ENCODE results near the gene RNU4-1.
"Not testable (repeated sequence)": the region's sequence is repeated elsewhere in the genome, so short reads cannot be mapped to it uniquely, and the experiment has no call there.

RNU4-1 gene

DNA sequence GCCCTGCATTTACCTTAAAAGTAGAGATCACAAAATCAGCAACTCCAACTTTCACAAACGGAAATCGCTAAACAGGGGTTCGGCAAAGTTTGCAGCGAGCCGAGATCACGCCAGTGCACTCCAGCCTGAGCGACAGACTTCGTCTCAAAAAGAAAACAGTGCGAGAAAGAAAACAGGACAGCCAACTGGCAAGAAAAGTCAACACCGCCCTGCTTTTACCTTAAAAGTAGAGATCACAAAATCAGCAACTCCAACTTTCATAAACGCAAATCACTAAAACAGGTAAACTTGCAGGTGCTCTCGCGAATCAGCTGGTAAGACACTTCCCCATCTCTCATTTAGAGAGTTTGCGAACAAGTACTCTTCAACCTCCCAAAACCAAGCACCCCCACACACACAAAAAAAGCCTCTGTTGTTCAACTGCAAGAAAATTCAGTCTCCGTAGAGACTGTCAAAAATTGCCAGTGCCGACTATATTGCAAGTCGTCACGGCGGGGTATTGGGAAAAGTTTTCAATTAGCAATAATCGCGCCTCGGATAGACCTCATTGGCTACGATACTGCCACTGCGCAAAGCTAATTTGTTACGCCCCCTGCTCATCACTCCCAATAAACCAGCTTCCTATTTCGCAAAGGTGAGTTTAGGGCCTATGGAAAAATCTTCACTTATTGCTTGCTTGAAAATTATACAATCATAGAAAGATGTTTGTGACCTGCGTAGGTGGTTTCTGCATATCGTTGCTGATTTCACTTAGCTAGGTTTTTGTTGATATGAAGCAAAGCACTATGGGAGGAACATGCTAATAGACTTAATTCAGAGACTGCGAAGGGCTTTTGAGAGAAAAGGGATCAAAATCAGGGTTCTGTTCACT, at the start of gene RNU4-1:
Gene RNU4-1, minus strand, starts transcription at position 577 of the 871 bp plus-strand sequence.
- in situ Hi-C loops (cut with MboI; ENCODE audit: low sequenced_read_pairs), result no loop called here

DNA sequence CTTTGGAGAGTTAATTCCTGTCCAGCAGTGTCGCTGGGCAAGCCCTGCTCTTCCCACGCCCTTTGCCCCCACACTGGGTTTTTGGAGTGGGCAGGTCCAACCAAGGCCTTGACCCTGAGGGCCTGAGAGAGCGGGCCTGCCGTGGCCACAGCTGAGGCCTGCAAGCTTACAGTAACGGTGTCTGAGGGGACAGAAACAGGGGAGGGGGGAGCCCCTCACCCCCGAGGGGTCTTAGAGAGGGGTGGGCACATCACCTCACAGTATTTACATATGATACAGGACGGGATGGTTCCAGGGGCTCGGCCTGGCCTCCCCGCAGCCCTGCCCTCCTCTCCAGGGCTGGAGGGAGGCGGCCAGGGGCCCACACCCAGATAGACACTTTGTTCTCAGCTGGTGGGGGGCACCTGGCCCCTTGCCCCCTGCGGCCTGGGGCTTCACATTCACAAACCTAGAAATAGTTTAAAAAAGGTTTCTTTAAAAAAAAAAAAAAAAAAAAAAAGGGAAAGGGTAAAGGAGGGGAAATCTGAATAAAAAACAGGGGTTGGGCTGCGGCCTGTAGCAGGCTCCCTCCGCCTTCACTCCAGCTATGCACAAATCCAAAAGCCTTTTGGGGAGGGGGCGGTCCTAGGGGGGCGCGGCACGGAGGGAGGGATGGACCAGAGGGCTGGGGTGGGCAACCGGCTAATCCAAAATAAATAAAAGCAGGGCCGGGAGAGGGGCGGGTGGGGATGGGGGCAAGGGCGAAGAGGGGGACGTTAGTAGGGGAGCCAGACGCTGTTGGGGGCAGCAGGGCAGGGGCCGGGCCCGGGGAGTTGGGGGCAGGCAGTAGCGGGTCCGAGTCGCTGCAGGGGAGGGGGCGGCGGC, 49.4 kb upstream of the RNU4-1 start:
- in situ Hi-C loops (cut with MboI; ENCODE audit: low sequenced_read_pairs), result no loop called here

DNA sequence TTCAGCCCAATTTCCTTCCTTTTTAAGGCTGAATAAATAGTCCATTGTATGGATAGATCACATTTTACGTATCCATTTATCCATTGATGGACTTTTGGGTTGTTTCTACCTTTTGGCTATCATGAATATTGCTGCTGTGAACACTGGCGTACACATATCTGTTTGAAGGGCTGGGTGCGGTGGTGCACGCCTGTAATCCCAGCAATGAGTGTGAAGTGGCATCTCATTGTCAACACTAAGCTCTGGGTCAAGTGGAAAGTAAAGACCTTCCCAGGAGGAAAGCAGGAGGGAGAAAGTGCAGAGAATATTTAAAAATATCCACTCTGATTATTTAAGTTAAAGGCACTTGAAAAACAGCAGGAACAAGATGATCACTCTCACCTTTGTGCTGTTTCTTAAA, 46.2 kb upstream of the RNU4-1 start:
- in situ Hi-C loops (cut with MboI; ENCODE audit: low sequenced_read_pairs), result no loop called here

DNA sequence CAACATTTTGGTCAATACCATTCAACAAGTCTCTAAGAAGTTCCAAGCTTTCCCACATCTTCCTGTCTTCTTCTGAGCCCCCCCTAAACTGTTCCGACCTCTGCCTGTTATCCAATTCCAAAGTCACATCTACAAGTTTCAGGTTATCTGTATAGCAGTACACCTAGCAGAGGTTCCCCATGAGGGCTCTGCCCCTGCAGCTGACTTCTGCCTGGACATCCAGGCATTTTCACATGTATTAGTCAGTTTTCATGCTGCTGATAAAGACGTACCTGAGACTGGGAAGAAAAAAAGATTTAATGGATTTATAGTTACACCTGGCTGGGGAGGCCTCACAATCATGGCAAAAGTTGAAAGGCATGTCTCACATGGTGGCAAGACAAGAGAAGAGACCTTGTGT, 44.7 kb upstream of the RNU4-1 start:
- in situ Hi-C loops (cut with MboI; ENCODE audit: low sequenced_read_pairs), result no loop called here

DNA sequence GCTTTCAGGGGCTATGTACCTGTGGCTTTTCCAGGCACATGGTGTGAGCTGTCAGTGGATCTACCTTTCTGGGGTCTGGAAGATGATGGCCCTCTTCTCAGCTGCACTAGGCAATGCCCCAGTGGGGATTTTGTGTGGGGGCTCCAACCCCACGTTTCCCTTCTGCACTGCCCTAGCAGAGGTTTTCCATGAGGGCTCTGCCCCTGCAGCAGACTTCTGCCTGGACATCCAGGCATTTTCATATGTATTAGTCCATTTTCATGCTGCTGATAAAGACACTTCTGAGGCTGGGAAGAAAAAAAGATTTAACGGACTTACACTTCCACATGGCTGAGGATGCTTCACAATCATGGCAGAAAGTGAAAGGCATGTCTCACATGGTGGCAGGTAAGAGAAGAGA, 43.4 kb upstream of the RNU4-1 start:
- in situ Hi-C loops (cut with MboI; ENCODE audit: low sequenced_read_pairs), result not testable (repeated sequence)

DNA sequence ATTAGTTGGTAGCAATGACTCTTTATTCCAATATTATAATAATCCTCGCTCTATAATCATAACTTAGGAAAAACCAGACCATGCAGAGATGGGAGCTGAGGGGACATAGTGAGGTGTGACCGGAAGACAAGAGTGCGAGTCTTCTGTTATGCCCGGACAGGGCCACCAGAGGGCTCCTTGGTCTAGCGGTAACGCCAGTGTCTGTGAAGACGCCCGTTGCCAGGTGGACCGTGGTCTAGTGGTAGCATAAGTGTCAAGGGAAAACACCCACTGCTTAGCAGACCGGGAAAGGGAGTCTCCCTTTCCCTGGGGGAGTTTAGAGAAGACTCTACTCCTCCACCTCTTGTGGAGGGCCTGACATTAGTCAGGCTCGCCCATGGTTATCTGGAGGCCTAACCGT, 42.4 kb upstream of the RNU4-1 start:
- in situ Hi-C loops (cut with MboI; ENCODE audit: low sequenced_read_pairs), result not testable (repeated sequence)

DNA sequence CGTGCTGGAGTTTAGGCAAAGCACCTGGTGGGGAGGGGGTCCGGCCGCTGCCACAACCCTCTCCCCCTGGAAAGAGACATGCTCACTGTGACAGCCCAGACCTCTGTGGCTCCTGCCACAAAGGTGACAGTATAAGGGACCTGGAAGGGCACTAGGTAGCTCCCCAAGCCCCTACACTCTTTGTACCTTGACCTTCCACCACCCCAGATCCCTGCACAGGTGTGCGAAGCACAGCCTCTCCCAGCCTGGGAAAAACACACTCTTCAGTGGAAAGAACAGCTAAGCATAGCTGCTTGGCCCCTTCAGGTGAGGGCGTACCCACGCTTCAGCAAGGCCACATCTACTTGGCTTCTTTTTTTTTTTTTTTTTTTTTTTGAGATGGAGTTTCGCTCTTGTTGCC, 39.5 kb upstream of the RNU4-1 start:
- in situ Hi-C loops (cut with MboI; ENCODE audit: low sequenced_read_pairs), result no loop called here

DNA sequence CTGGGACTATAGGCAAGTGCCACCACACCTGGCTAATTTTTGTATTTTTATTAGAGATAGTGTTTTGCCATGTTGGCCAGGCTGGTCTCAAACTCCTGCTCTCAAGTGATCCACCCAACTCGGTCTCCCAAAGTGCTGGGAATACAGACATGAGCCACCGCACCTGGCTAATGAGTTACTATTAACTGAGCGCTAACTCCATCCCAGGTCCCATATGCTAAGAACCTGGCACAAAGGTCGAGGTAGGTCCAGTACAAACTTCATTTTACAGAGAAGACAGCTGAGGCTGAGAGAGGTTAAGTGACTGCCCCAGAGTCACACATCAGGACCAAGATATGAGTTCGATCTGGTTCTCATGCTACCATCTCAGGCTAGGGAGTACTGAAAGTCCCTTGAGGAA, 39.0 kb upstream of the RNU4-1 start:
- in situ Hi-C loops (cut with MboI; ENCODE audit: low sequenced_read_pairs), result no loop called here

DNA sequence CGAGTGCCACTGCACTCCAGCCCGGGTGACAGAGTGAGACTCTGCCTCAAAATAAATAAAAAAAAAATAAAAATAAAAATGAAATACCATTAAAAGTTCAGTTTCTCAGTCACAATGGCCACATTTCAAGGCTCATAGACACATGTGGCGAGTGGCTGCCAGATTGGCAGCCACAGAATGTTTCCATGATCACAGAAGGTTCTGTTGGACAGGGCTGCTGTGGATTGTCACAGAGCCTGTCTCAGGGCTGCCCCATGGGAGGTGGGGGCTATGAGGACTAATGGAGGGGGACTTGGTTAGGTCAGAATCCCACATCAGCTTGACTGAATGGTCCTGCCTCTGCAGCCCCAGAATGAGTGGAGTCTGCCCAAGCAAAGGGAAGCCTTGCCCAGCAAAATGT, 38.4 kb upstream of the RNU4-1 start:
- in situ Hi-C loops (cut with MboI; ENCODE audit: low sequenced_read_pairs), result no loop called here

DNA sequence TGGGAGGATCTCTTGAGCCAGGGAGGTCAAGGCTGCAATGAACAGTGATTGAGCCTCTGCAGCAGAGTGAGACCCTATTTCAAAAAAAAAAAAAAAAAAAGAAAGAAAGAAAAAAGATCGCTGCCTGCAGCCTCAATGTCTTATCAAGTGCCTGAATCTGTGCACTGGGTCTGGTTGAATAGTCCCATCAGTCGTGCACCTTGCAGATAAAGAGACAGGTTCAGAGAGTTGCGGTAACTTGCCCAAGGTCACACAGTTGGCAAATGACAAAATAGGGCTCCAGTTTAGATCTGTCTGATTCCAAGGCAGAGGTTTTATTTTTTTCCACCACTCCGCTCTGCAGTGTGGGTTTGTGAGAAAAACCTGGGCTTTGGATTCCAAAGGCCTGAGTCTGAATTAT, 35.2 kb upstream of the RNU4-1 start:
- in situ Hi-C loops (cut with MboI; ENCODE audit: low sequenced_read_pairs), result no loop called here

DNA sequence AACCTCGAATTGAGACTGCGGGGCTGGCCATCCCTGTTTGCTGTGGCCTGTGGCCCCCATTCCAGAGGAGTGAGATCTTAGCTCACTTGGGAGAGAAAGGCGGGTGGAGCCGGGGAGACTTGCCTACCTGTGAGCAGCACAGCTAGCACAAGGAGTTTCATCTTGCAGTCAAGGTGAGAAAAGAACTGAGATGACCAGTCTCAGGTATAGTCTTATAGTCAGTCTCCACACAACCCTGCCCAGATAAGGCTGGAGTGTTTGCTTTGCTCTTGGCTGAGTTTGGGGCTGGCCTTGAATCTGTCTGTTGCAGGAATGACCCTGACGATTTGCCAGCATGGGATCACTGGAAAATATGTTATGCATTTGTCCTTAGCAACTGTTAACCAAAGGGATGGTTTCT, 34.6 kb upstream of the RNU4-1 start, which contains the start of gene PLA2G1B:
Gene PLA2G1B, minus strand, starts transcription at position 187 of the 400 bp plus-strand sequence. Its CDS starts 26 bp downstream, at position 161.
- in situ Hi-C loops (cut with MboI; ENCODE audit: low sequenced_read_pairs), result no loop called here

DNA sequence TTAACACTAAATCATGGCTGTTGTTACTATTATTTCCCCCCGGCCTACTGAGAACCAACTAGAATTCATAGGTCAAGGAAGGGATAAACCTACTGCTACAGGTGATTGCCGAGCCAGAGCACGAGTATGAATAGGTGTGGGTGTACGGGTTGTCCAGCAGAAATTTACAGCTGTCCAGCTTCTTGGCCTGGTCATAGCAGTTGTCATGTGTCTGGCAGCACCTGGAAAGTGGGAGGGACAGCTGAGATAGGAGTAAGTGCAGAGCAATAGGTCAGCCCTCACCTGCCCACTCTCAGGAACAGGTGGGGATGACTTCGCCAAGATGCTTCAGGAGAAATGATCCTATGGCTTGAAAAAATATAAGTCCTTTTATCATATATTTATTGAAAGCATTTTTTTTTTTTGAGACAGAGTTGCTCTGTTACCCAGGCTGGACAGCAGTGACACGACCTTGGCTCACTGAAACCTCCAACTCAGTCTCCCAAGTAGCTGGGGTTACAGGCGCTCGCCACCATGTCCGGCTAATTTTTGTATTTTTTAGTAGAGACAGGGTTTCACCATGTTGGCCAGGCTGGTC, 31.9 kb upstream of the RNU4-1 start:
- in situ Hi-C loops (cut with MboI; ENCODE audit: low sequenced_read_pairs), result no loop called here

DNA sequence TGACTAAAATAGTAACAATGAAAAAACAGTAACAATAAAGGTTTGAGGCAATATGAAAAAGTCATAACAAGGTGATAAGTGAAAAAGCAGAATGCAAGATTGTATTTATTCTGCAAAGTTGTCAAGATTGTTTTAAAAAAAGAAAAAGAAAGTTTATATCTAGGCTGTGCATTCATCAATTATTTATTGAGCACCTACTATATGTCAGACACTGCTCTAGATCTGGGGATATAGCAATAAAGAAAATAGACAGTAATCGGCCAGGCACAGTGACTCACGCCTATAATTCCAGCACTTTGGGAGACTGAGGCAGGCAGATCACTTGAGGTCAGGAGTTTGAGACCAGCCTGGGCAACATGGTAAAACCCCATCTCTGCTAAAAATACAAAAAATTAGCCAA, 30.7 kb upstream of the RNU4-1 start:
- in situ Hi-C loops (cut with MboI; ENCODE audit: low sequenced_read_pairs), result no loop called here

DNA sequence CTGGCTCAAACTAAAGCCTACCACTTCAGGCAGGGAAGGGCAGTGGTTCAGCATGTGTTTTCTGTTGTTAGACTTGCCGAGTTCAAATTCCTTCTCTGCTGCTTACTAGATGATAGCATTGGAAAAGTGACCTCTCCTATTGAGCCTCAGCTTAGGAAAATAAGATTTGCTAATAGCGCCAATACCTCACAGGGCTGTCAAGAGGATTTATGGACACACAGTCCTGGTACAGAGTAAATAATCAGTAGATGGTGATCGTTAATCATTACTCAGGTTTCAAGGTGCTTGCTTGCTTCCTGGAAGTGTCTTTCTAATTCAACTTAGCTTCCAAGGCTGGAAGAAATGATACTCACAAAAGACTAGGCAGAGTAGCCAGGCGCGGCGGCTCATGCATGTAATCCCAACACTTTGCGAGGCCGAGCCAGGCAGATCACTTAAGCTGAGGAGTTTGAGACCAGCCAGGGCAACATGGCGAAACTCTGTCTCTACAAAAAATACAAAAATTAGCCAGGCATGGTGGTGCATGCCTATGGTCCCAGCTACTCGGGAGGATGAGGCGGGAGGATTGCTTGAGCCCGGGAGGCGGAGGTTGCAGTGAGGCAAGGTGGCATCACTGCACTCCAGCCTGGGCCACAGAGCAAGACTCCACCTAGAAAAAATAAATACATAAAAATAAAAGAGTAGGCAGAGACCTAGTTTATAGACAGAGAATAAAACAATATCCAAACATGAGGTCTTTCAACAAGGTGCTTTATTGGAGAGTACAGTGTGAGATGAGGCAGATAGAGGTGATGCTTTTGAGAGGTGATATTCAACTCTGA, 28.6 kb upstream of the RNU4-1 start:
- in situ Hi-C loops (cut with MboI; ENCODE audit: low sequenced_read_pairs), result no loop called here

DNA sequence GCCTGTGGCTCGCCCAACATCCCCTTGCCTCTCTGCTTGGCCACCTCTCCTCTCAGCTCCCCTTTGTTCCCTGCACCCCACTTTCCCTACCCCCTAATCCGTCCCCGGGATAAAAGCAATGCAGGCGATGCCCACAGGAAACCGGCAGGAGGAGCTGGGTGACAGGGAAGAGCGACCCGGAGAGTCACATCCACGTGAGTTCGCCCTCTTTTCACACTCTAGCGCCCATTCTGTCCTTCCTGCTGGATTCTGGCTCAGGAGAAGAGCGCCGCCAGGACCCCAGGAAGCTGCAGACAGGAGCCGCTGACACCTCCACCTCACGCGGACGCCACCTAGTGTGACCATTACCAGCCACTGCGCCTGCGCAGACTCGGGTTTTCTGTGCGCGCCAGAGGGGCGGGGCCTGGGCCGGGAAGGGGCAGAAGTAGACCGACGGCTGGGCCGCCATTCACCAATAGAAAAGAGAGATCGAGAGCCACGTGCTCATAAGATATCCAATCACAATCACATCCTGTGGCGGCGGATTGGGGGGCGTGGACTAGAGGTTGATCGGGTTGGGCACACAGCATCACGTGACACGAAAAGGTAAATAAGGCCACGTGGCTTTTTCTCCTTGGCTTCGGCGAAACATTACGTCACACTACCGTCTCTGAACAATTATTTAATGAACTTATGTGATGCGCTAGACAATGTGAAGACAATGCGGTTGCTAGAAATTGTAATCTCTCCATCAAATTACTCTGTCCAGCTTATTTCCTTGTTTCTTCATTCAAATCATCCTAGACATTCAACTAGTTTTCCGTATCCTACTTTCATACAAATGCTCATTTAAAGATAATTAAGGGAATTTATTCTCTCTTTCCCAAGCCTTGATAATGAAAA, 24.4 kb upstream of the RNU4-1 start:
- in situ Hi-C loops (cut with MboI; ENCODE audit: low sequenced_read_pairs), result no loop called here

DNA sequence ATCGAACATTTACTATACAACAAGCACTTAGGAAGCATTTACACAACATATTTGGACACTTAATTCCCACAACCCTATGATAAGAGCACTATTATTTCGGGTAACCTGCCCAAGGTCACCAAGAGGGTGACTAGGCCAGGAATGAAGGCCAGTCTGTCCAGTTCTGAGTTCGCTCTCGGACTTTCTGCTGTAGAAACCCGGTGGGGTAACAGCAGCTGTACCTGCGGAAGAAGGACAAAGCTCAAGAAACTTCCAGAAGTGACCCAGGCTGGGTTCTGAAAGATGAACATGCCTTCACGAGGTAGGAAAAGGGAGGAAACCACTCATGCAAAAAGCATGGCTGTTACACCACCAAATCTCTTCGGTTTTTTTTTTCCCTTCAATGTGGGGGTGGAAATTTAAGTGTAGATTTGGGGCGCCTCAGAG, 23.8 kb upstream of the RNU4-1 start:
- in situ Hi-C loops (cut with MboI; ENCODE audit: low sequenced_read_pairs), result no loop called here

DNA sequence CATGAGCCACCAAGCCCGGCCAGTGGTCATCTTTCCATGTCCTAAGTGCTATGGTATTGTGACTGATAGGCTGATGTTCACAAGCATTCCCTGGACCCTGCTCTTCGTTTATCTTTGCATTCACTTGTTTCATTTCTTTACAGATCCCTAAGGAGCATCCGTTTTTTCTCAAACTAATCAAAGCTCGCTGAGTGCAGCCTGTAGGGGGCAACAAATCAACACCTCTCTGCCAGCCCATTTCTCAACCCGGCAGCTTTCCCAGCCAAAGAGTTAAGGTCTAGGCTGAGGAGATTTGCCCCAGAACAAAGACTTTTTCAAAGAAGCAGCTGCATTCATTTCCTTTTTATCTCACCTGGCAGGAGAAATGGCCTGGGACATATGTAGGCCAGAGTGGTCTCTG, 21.2 kb upstream of the RNU4-1 start:
- in situ Hi-C loops (cut with MboI; ENCODE audit: low sequenced_read_pairs), result no loop called here

DNA sequence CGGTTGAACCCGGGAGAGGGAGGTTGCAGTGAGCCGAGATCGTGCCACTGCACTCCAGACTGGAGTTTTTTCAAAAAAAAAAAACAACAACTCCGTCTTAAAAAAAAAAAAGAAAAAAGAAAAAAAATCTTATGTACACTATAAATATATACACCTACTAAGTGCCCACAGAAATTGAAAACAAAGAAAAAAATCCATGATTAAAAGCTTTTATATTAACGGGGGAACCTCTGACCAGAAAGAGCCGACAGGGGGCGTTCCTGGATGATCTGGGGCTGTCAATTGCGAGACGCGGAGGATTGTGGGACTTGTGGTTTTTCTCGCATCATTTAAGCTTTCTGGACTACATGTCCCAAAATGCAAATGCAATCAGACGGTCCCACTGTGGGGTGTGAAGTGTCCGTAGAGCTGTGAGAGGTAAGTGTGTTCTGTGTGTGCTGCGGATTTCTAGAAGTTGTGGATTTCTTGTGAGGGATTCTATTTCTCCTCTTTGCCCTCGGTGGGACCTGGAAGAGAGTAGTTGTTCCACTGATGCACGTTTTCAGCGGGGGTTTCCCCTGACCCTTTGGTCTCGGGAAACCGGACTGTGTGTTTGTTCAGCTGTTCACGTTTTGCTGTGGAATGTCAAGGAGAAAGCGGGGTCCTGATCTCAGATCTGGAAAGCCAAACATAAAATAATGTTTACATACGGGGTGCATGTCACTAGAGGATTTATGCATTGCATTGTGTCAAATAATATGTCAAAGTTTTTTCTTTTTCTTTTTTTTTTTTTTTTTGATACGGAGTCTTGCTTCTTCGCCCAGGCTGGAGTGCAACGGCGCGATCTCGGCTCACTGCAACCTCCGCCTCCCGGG, 9.2 kb upstream of the RNU4-1 start, which contains the start of gene SIRT4:
Gene SIRT4, plus strand, starts transcription at position 360 of the 854 bp plus-strand sequence. CDS start 1,241 bp downstream, outside the sequence.
- in situ Hi-C loops (cut with MboI; ENCODE audit: low sequenced_read_pairs), result no loop called here

DNA sequence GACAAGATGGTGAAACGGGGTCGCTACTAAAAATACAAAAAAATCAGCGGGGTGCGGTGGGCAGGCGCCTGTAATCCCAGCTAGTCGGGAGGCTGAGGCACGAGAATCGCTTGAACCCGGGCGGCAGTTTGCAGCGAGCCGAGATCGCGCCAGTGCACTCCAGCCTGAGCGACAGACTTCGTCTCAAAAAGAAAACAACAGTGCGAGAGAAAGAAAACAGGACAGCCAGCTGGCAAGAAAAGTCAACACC, 701 bp downstream of the RNU4-1 start:
- in situ Hi-C loops (cut with MboI; ENCODE audit: low sequenced_read_pairs), result no loop called here

Data from hTERT RPE-1 (cell line).